ENCODE data around the gene ILF2.

Gene ILF2

DNA sequence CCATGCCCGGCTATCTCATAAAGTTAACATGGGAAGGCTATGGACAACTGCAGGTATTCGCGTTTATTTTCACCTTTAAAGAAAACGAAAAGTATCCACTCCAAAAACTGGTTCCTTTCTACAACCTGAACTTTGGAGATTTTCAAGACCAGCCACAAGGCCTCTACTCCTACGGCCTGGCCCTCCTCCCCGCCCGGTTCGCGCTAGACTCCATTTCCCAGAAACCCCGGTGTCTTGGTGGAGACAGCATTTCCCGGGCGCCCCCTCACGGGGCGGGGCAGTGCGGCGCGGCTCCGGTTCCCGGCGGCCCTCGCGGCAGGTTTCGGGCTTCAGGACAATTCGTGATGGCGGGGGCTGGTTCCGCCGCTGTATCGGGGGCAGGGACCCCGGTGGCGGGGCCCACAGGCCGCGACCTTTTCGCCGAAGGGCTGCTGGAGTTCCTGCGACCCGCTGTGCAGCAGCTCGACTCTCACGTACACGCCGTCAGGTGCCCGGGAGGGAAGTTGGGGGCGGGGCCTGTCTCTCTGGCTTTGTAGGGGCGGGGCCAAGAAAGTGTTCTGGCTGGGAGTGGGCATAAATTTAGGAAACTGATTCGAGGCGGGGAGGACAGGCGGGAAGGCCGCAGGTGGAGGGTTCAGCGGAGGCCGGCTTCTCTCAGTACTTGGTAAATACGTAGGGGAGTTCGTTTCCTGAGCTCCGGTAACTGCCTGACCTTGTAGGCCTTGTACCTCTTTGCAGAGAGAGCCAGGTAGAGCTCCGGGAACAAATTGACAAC, 12.2 kb downstream of the ILF2 start, which contains the start of gene SNAPIN:
TSS of gene SNAPIN (plus strand) at position 304 of the 775 bp plus-strand sequence. CDS start at position 345, 41 bp downstream.
- peak; percentile 100 for DNase-seq
- no peaks in the 10 kb centered on the region for H3K9me3 ChIP-seq (ENCODE audit: severe bottlenecking)
- H3K4me3 ChIP-seq (ENCODE audit: low read depth, low read length): peak within 1 kb of the TSS; percentile 67
- TF ChIP-seq, protein P1, sequence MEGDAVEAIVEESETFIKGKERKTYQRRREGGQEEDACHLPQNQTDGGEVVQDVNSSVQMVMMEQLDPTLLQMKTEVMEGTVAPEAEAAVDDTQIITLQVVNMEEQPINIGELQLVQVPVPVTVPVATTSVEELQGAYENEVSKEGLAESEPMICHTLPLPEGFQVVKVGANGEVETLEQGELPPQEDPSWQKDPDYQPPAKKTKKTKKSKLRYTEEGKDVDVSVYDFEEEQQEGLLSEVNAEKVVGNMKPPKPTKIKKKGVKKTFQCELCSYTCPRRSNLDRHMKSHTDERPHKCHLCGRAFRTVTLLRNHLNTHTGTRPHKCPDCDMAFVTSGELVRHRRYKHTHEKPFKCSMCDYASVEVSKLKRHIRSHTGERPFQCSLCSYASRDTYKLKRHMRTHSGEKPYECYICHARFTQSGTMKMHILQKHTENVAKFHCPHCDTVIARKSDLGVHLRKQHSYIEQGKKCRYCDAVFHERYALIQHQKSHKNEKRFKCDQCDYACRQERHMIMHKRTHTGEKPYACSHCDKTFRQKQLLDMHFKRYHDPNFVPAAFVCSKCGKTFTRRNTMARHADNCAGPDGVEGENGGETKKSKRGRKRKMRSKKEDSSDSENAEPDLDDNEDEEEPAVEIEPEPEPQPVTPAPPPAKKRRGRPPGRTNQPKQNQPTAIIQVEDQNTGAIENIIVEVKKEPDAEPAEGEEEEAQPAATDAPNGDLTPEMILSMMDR (IDR thresholded peaks at IDR 0.05; ENCODE audit: low read depth, low read length): peak; percentile 39; the same call in 1 of the 2 replicates
- H3K27ac ChIP-seq: peak within 1 kb of the TSS; percentile 96
- peaks cover 44% of the 10 kb centered on the region for H3K36me3 ChIP-seq
- no peaks in the 10 kb centered on the region for H3K27me3 ChIP-seq (ENCODE audit: insufficient read depth, low read depth, severe bottlenecking)

GRCh38 chr1:153655333-153655732, 15.5 kb downstream of the ILF2 start:
- no peak overlapping the region for H3K27ac ChIP-seq
- H3K36me3 ChIP-seq: peaks cover 11% of the 10 kb centered on the region
- H3K9me3 ChIP-seq (ENCODE audit: severe bottlenecking): no peaks in the 10 kb centered on the region
- no peaks in the 10 kb centered on the region for H3K27me3 ChIP-seq (ENCODE audit: insufficient read depth, low read depth, severe bottlenecking)
- TF ChIP-seq, protein P1 (IDR thresholded peaks at IDR 0.05; ENCODE audit: low read depth, low read length): no peak
- no peak overlapping the region for H3K4me3 ChIP-seq (ENCODE audit: low read depth, low read length)
- DNase-seq: no peak

- TF ChIP-seq, protein P1 (IDR thresholded peaks at IDR 0.05; ENCODE audit: low read depth, low read length): no peak
- no peak for DNase-seq
- Histone ChIP-seq H3K9me3 (ENCODE audit: severe bottlenecking) (peaks cover 2% of the 10 kb centered on the region), H3K27ac (no peak overlapping the region), H3K36me3 (no peaks in the 10 kb centered on the region), H3K27me3 (ENCODE audit: insufficient read depth, low read depth, severe bottlenecking) (no peaks in the 10 kb centered on the region), H3K4me3 (ENCODE audit: low read depth, low read length) (no peak overlapping the region)
These were observed 17.8 kb downstream of the ILF2 start for GRCh38 chr1:153652805-153653500.

- TF ChIP-seq, protein P1 (IDR thresholded peaks at IDR 0.05; ENCODE audit: low read depth, low read length): no peak
- DNase-seq: no peak
- H3K36me3 ChIP-seq: peaks cover 9% of the 10 kb centered on the region
These were observed 19.0 kb downstream of the ILF2 start for GRCh38 chr1:153651771-153652170.

DNA sequence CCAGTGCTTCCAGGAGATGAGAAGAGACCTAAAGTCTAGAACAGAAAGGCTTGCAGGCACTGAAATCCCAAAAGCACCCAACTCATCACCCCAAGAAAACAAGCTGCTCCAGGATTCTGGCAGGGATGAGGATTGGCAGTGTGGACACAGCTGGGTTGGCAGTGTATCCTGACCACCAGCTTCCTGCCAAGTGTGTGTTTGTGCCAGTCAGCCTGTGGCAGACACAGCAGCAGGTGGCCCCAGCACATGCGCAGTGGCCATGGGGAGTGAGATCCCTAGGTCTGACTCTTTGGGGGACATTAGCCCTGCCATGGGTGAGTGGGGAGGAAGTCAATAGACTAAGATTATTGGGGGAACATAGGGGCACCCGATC, 20.9 kb downstream of the ILF2 start:
- TF ChIP-seq, protein P1 (IDR thresholded peaks at IDR 0.05; ENCODE audit: low read depth, low read length): no peak
- Histone ChIP-seq H3K36me3 (peaks cover 29% of the 10 kb centered on the region), H3K27ac (no peak overlapping the region), H3K4me3 (ENCODE audit: low read depth, low read length) (no peak overlapping the region), H3K27me3 (ENCODE audit: insufficient read depth, low read depth, severe bottlenecking) (no peaks in the 10 kb centered on the region), H3K9me3 (ENCODE audit: severe bottlenecking) (peaks cover 2% of the 10 kb centered on the region)
- no peak for DNase-seq

More at GRCh38 chr1:153651771-153652170, 19.0 kb downstream of the ILF2 start:
- no peak overlapping the region for H3K4me3 ChIP-seq (ENCODE audit: low read depth, low read length)
- no peaks in the 10 kb centered on the region for H3K27me3 ChIP-seq (ENCODE audit: insufficient read depth, low read depth, severe bottlenecking)
- H3K27ac ChIP-seq: no peak overlapping the region
- H3K9me3 ChIP-seq (ENCODE audit: severe bottlenecking): peaks cover 2% of the 10 kb centered on the region

Data from WERI-Rb-1 (cell line).